ENCODE measurements around the gene HIP1R. TPM values are rescaled to one million over a fixed set of nuclear protein-coding genes. Genes with fewer than 3 reads are reported as not detected.

HIP1R gene
- total and polyA plus RNA-seq, 3 donors from 2014 or later, result 20.1 to 41.7 (median 34.3) TPM

- Histone ChIP-seq H3K36me3 (ENCODE audit: low read depth, missing control alignments) (no peaks in the 10 kb centered on the region), H3K9me3 (no peaks in the 10 kb centered on the region), H3K4me3 (no peak overlapping the region), H3K27ac (peak overlapping the region; percentile 63 to 77), H3K4me1 (peaks cover 77% of the 10 kb centered on the region), H3K27me3 (no peaks in the 10 kb centered on the region)
- TF ChIP-seq POLR2A (IDR thresholded peaks at IDR 0.05) (no peak), CTCF (IDR thresholded peaks at IDR 0.05) (peak in 2 of 3 experiments; percentile 15 to 28)
- DNase-seq, result peak; percentile 88
- 50 to 79% methylated on average over 6 to 33 of the region's 33 CpGs for WGBS, 2 donors
- intact Hi-C loops (cut with DNase I; ENCODE audit: low total_unique reads), result no loop called here
Observed at GRCh38 chr12:122867691-122868461, 32.6 kb downstream of the HIP1R start.

DNA sequence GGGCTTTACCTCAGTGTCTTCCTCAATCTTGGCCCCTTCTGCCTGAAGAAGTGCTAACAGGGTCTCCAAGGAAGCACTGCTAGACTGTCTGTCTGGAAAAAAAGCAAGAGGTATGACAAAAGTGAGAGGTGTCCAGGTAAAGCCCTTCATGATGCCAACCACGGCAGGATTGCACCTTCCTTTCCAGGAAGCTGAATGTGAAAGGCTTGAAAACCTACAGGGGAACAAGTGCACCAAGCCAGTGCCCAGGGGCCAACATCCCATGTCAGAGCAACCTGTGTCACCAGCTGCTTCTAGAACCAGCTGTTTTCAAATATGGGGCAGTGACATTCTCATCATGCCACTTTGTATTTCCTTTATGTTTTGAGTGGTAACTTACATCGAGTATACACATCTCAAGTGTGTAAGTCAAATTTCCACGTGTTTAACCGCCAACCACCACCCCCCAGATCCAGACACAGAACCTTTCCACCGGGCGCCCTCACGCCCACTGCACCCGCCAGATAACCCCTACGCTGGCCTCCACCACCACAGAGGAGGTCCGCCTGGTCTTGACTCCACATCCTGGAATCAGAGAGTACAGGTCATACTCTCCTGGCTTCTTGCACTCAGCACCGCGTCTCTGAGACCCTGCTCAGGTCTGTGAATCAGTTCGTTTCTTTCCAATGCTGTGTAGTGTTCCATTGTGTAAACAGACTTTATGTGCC is 33.4 kb downstream of the HIP1R start:
- TF ChIP-seq POLR2A (IDR thresholded peaks at IDR 0.05) (no peak), CTCF (IDR thresholded peaks at IDR 0.05) (no peak)

DNA sequence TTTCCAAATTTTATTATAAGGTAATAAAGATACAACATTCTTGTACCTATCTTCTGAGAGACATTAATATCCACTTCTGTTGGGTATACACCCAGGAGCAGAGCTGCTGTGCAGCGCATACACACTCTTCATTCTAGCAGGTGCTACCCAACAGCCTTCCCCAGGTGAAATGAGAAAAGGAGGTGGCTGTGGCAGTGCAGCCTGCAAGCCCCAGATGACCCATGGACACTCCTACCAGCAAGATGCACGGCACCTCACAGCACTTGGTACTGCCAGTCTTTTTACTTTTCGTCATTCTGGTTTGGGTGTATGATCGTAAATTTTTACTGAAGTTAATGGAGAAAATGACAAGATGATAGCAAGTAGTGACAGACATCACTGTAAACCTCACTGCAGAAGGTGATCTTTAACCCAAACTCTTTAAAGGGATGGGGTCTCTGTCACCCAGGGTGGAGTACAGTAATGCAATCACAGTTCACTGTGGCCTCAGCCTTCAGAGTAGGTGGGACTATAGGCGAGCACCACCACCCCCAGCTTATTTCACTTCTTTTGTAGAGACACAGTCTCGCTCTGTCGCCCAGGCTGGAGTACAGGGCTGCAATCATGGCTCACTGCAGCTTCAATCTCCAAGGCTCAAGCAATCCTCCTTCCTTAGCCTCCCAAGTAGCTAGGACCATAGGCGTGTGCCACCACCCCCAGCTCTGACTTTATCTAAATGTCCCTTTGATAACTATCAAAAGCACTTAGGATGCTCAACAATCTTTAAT is 34.1 kb downstream of the HIP1R start:
- intact Hi-C loops (cut with DNase I; ENCODE audit: low total_unique reads), result no loop called here
- 90 to 93% methylated on average over 5 to 8 of the region's 8 CpGs for WGBS, 2 donors
- Histone ChIP-seq H3K36me3 (ENCODE audit: low read depth, missing control alignments) (no peaks in the 10 kb centered on the region), H3K9me3 (no peaks in the 10 kb centered on the region), H3K4me3 (no peak overlapping the region), H3K27me3 (no peaks in the 10 kb centered on the region), H3K27ac (peak overlapping the region in 1 of 2 donors; percentile 92), H3K4me1 (peaks cover 87% of the 10 kb centered on the region)
- no peak for DNase-seq
- TF ChIP-seq POLR2A (IDR thresholded peaks at IDR 0.05), result no peak
- TF ChIP-seq CTCF (IDR thresholded peaks at IDR 0.05), result no peak

More for the DNA sequence above, 33.4 kb downstream of the HIP1R start:
- no peaks in the 10 kb centered on the region for H3K36me3 ChIP-seq (ENCODE audit: low read depth, missing control alignments)
- H3K4me1 ChIP-seq, result peaks cover 80% of the 10 kb centered on the region
- no peak overlapping the region for H3K4me3 ChIP-seq
- no peak for DNase-seq
- WGBS, 2 donors, result 92 to 93% methylated on average over 13 of the region's 13 CpGs
- intact Hi-C loops (cut with DNase I; ENCODE audit: low total_unique reads), result no loop called here
- H3K27ac ChIP-seq, result peak overlapping the region; percentile 59 to 77
- no peaks in the 10 kb centered on the region for H3K9me3 ChIP-seq
- H3K27me3 ChIP-seq, result no peaks in the 10 kb centered on the region

GRCh38 chr12:122870163-122870842 is 35.0 kb downstream of the HIP1R start:
- H3K27me3 ChIP-seq, result no peaks in the 10 kb centered on the region
- H3K4me1 ChIP-seq, result peaks cover 82% of the 10 kb centered on the region
- H3K9me3 ChIP-seq, result no peaks in the 10 kb centered on the region
- peak overlapping the region; percentile 90 to 92 for H3K27ac ChIP-seq
- intact Hi-C loops (cut with DNase I; ENCODE audit: low total_unique reads), result no loop called here
- H3K36me3 ChIP-seq (ENCODE audit: low read depth, missing control alignments), result no peaks in the 10 kb centered on the region
- H3K4me3 ChIP-seq, result no peak overlapping the region
- no peak for DNase-seq
- TF ChIP-seq POLR2A (IDR thresholded peaks at IDR 0.05) (no peak), CTCF (IDR thresholded peaks at IDR 0.05) (no peak)
- 83 to 85% methylated on average over 8 to 11 of the region's 11 CpGs for WGBS, 2 donors
